Esophagus squamous epithelium (tissue), 5 donors: Measurements from ENCODE around the gene SERPINE2. TPM values are rescaled to one million over a fixed set of nuclear protein-coding genes. Genes with fewer than 3 reads are reported as not detected.

Source experiments
- DNase-seq: peaks from one replicate; lab custom pipeline; 2025; lab: John Stamatoyannopoulos, UW
- H3K27ac ChIP-seq, 4 donors: fragments of 200-600 bp; sonication (generic); one replicate each; pipeline ENCODE4 v1.5.1; 2016 to 2019; ENCODE audit warnings: mild to moderate bottlenecking in 1 of 4
- H3K27me3 ChIP-seq, 4 donors: fragments of 200-600 bp; sonication (generic); 1 replicate in 3 of 4; 2 replicates in 1 of 4; pipeline versions ENCODE4 v1.5.1 to v1.6.0; 2017 to 2021; ENCODE audit warnings: antibody characterized with exemption in 1 of 4
- H3K36me3 ChIP-seq, 3 donors: fragments of 200-600 bp; sonication (generic); one replicate each; pipeline ENCODE4 v1.5.1; 2016 to 2019
- H3K4me1 ChIP-seq, 3 donors: fragments of 200-600 bp; sonication (generic); one replicate each; pipeline ENCODE4 v1.5.1; 2017 to 2019
- H3K4me3 ChIP-seq, 4 donors: fragments of 200-600 bp; sonication (generic); 1 replicate in 3 of 4; 2 replicates in 1 of 4; pipeline ENCODE4 v1.5.1; 2016 to 2019; ENCODE audit warnings: mild to moderate bottlenecking in 2 of 4, moderate library complexity in 1 of 4
- H3K9me3 ChIP-seq, 3 donors: fragments of 200-600 bp; sonication (generic); one replicate each; pipeline ENCODE4 v1.5.1; 2016 to 2019
- POLR2A ChIP-seq, 4 donors: fragments of 450-650 bp; IDR thresholded peaks; one replicate each; pipeline ENCODE4 v1.6.1; 2017; ENCODE audit warnings: antibody characterized with exemption in 4 of 4, mild to moderate bottlenecking in 4 of 4, moderate library complexity in 3 of 4
- WGBS, 2 donors: methylation state at CpG; one replicate each; pipeline ENCODE4 v1.1.5; 2018; 5-methylcytosine and 5-hydroxymethylcytosine counted together
- intact Hi-C: fragments of 100-400 bp; cut with DNase I; formaldehyde crosslinking; loops from one replicate; pipeline ENCODE4 v1.15.0; 2022
- total RNA-seq, 4 donors: library from RNA; depleted of rRNA; stranded (reverse); fragments of >200 nt; gene quantifications; one replicate each; pipeline ENCODE4 v1.1.0, GENCODE V29; 2016
- TF ChIP-seq, protein P1 (sequence below), 6 experiments: fragments of 450-650 bp in 4 of 6; fragments of 200-600 bp in 2 of 6; sonication (generic) in 2 of 6; IDR thresholded peaks; one replicate each; pipeline ENCODE4 v1.5.1; 2016 to 2019; ENCODE audit warnings: antibody characterized with exemption in 6 of 6, mild to moderate bottlenecking in 4 of 6, moderate library complexity in 4 of 6
- donor health status: DM: yes; HTN: yes; CAD: no.

SERPINE2 gene, protein sequence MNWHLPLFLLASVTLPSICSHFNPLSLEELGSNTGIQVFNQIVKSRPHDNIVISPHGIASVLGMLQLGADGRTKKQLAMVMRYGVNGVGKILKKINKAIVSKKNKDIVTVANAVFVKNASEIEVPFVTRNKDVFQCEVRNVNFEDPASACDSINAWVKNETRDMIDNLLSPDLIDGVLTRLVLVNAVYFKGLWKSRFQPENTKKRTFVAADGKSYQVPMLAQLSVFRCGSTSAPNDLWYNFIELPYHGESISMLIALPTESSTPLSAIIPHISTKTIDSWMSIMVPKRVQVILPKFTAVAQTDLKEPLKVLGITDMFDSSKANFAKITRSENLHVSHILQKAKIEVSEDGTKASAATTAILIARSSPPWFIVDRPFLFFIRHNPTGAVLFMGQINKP
- total RNA-seq = 10 to 100 TPM; 18.3 to 43.8 (median 22.1) TPM

DNA sequence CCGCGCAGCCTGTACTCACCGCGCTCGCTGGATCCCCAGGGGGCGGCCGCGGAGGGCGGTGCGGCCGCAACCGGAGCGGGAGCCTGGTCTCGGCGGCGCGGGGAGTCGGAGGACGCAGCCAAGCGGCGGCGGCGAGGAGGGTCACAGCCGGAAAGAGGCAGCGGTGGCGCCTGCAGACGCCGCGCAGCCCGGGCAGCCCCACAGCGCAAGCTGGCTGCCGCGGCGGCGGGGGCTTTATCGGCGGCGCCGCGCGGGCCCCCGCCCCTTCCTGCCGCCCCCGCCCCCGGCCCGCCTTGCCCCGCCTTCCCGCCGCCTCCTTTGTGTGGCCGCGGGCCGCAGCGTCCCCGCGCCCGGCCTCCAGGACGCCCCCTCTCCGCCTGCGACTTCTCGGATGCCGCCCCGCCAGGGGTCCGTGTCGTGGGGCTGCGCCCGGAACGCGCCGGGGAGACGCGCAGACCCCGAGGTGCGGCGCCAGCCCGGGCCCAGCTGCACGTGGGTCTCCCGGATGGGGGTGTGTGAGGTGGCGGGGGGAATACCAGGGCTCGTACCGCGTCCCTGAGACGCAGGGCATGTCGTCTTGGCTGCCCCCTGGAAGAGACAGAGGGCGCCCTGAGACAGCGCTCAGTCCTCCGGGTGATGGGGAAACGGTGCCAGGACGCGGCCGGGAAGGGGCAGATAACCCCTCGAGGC lies at the start of gene SERPINE2:
SERPINE2 (minus strand) TSS at position 207 of the 690 bp plus-strand sequence. CDS start 37,386 bp downstream, outside the sequence.
- peaks cover 0 to 58% (median 0%) of the 10 kb centered on the region in 4 donors for H3K27me3 ChIP-seq

DNA sequence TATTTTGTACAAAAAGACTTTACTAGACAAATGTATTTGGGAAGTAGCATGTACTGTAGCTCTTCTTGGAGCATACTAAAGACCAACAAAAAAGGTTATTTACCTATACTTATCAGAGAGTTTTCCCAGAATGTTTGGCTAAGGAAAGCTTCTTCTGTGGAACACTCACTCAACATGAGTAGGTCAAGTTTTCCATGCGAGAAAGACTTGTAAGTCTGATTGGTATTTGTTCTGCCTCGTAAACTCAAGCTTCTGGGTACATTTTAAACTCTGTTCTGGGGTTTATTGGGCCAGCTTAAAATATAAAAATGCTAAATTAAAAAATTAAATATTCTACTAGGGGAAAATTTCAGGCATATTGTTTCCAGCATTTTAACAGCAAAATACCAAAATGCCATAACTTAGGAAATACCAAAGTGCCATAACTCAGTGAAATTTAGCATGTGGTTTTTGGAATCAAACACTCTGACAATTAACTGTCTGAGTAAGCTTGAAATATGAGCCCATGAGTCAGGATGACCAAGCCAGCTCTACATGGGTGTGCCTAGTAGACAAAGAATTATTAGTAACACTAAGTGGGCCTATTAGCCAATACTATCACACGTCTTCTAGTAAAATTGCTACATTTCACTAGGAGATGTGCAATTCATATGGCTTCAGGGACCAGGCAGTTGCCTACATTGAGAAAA lies 47.3 kb upstream of the SERPINE2 start:
- 41 to 52% methylated on average over 3 of the region's 3 CpGs for WGBS, 2 donors

More for the DNA sequence above, at the start of gene SERPINE2:
- Histone ChIP-seq H3K27ac (peak within 1 kb of the TSS; percentile 57 to 82 (median 73)), H3K4me3 (peak within 1 kb of the TSS; percentile 56 to 78 (median 69)), H3K9me3 (no peaks in the 10 kb centered on the region), H3K36me3 (no peaks in the 10 kb centered on the region), H3K4me1 (peaks cover 10 to 46% (median 18%) of the 10 kb centered on the region in 3 donors)
- WGBS, 2 donors = 0% methylated on average over 6 to 7 of the region's 91 CpGs
- intact Hi-C loops = no loop called here
- TF ChIP-seq, protein P1, sequence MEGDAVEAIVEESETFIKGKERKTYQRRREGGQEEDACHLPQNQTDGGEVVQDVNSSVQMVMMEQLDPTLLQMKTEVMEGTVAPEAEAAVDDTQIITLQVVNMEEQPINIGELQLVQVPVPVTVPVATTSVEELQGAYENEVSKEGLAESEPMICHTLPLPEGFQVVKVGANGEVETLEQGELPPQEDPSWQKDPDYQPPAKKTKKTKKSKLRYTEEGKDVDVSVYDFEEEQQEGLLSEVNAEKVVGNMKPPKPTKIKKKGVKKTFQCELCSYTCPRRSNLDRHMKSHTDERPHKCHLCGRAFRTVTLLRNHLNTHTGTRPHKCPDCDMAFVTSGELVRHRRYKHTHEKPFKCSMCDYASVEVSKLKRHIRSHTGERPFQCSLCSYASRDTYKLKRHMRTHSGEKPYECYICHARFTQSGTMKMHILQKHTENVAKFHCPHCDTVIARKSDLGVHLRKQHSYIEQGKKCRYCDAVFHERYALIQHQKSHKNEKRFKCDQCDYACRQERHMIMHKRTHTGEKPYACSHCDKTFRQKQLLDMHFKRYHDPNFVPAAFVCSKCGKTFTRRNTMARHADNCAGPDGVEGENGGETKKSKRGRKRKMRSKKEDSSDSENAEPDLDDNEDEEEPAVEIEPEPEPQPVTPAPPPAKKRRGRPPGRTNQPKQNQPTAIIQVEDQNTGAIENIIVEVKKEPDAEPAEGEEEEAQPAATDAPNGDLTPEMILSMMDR (IDR thresholded peaks at IDR 0.05) = peak in 4 of 6 experiments; percentile 32 to 37 (median 35)
- peak in 1 of 4 donors; percentile 48 for TF ChIP-seq POLR2A (IDR thresholded peaks at IDR 0.05)
- no peak for DNase-seq

DNA sequence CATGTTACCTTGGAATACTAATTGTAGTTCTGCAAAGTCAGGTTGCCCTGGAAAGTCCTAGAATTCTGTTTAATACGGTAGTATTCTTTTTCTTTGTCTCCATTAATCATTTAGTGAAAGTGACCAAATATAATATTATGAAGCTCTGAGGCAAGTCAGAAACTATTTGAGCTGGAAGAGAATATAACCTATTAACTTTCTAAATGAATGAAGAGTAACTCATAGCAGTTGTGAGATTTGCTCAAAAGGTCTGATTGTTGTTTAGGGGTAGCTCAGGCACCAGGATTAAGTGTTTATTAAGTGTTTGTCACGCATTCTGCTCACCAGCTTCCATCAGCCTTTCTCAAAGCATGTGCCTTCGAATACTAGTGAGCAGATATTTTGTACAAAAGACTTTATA lies 46.7 kb upstream of the SERPINE2 start:
- Histone ChIP-seq H3K27me3 (no peaks in the 10 kb centered on the region), H3K4me1 (peaks cover 0 to 24% (median 7%) of the 10 kb centered on the region in 3 donors), H3K4me3 (no peak overlapping the region), H3K36me3 (no peaks in the 10 kb centered on the region), H3K27ac (peak overlapping the region in 3 of 4 donors; percentile 30 to 60 (median 43)), H3K9me3 (no peaks in the 10 kb centered on the region)
- DNase-seq = no peak
- TF ChIP-seq, protein P1 (IDR thresholded peaks at IDR 0.05) = no peak
- TF ChIP-seq POLR2A (IDR thresholded peaks at IDR 0.05) = no peak
- 67 to 73% methylated on average over 3 of the region's 3 CpGs for WGBS, 2 donors
- intact Hi-C loops = no loop called here

More for the DNA sequence above, 47.3 kb upstream of the SERPINE2 start:
- Histone ChIP-seq H3K9me3 (no peaks in the 10 kb centered on the region), H3K27me3 (no peaks in the 10 kb centered on the region), H3K4me1 (peaks cover 0 to 24% (median 7%) of the 10 kb centered on the region in 3 donors), H3K36me3 (no peaks in the 10 kb centered on the region), H3K4me3 (no peak overlapping the region), H3K27ac (peak overlapping the region in 3 of 4 donors; percentile 30 to 60 (median 53))
- TF ChIP-seq, protein P1 (IDR thresholded peaks at IDR 0.05) = no peak
- TF ChIP-seq POLR2A (IDR thresholded peaks at IDR 0.05) = no peak
- intact Hi-C loops = no loop called here
- no peak for DNase-seq

DNA sequence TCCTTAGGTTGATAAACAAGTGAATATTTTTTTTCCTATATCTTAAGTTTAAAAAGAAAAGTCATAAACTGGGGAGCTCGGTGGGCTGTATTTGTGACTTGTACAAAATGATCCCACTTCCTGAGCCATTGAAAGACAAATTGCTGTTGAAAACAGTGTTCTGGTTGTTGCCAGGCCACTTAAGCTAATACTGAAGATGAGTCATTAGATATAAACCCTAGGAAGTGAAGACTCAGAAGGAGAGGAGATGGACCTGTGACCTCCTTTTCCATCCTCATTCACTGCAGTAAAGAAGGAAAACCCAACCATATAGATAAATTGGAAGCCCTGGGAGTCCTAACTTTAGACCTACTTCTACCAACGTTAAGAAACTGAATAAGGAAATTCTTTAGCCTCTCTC lies 46.2 kb upstream of the SERPINE2 start:
- H3K9me3 ChIP-seq = no peaks in the 10 kb centered on the region
- no peaks in the 10 kb centered on the region for H3K27me3 ChIP-seq
- no peaks in the 10 kb centered on the region for H3K36me3 ChIP-seq
- H3K4me3 ChIP-seq = no peak overlapping the region
- intact Hi-C loops = no loop called here
- peak overlapping the region in 2 of 4 donors; percentile 11 to 43 for H3K27ac ChIP-seq
- no peak for TF ChIP-seq POLR2A (IDR thresholded peaks at IDR 0.05)
- TF ChIP-seq, protein P1 (IDR thresholded peaks at IDR 0.05) = no peak
- DNase-seq = no peak
- peaks cover 0 to 24% (median 7%) of the 10 kb centered on the region in 3 donors for H3K4me1 ChIP-seq
- WGBS, 2 donors = 41% methylated on average over 2 of the region's 2 CpGs
